Left lung (tissue), 10 donors: ENCODE data around the gene BATF. TPM values are rescaled to one million over a fixed set of nuclear protein-coding genes. Genes with fewer than 3 reads are reported as not detected.

Source experiments
- ATAC-seq: fragments of 200-7000 bp; cut with Tn5 transposase; one replicate; pipeline ENCODE4 v1.9.1; 2020; ENCODE audit warnings: moderate library complexity
- DNase-seq, 4 donors: peaks; one replicate each; pipeline ENCODE4 v3.0.0-alpha.2; 2013 to 2020
- H3K27ac ChIP-seq, 2 donors: fragments of 200-600 bp; sonication (generic) in 1 of 2; one replicate each; pipeline versions ENCODE4 v1.5.0 to v1.8.0; 2020 to 2021
- H3K27me3 ChIP-seq, 2 donors: fragments of 200-600 bp; sonication (generic) in 1 of 2; one replicate each; pipeline versions ENCODE4 v1.5.0 to v1.8.0; 2020 to 2021
- H3K36me3 ChIP-seq, 2 donors: fragments of 200-600 bp; sonication (generic) in 1 of 2; one replicate each; pipeline versions ENCODE4 v1.5.0 to v1.8.0; 2020 to 2021
- H3K4me1 ChIP-seq, 2 donors: fragments of 200-600 bp; one replicate each; pipeline ENCODE4 v1.8.0; 2021
- H3K4me3 ChIP-seq, 2 donors: fragments of 200-600 bp; sonication (generic) in 1 of 2; one replicate each; pipeline versions ENCODE4 v1.5.0 to v1.8.0; 2020 to 2021; ENCODE audit warnings: mild to moderate bottlenecking in 1 of 2
- H3K9me3 ChIP-seq, 2 donors: fragments of 200-600 bp; sonication (generic) in 1 of 2; one replicate each; pipeline versions ENCODE4 v1.5.0 to v1.8.0; 2020 to 2021
- intact Hi-C, 2 donors: fragments of 100-400 bp; cut with DNase I; formaldehyde crosslinking; loops; one replicate each; pipeline versions ENCODE4 v1.11.2 to v1.14.2; 2022
- polyA plus RNA-seq, 6 donors: library from polyadenylated mRNA; unstranded; fragments of 120-200 nt; gene quantifications; one replicate each; pipeline ENCODE4 v1.2.1, GENCODE V29; 2013; ENCODE audit not compliant: insufficient read length in 6 of 6
- total RNA-seq, 2 donors: library from RNA; stranded (reverse); fragmentation: NEBNext Ultra II Directional; extraction: Animal tissue kit (Norgen Biotek cat#: 25700); gene quantifications; one replicate each; pipeline ENCODE4 v1.2.1, GENCODE V29; 2021
- TF ChIP-seq, protein P1 (sequence below), 2 donors: fragments of 200-600 bp; sonication (generic) in 1 of 2; IDR thresholded peaks; one replicate each; pipeline versions ENCODE4 v1.5.0 to v1.8.0; 2021; ENCODE audit warnings: antibody characterized with exemption in 2 of 2
- donor health status: DM: no; HTN: yes; CAD: no.
- donor health status: DM: no; HTN: no; CAD: no.

Gene BATF
- total and polyA plus RNA-seq, 8 donors: 0.46 to 19.6 (median 1.2) TPM

- Histone ChIP-seq H3K36me3 (no peaks in the 10 kb centered on the region), H3K9me3 (peaks cover 0 to 1% of the 10 kb centered on the region in 2 donors), H3K27ac (peak overlapping the region in 1 of 2 donors; percentile 28), H3K4me3 (no peak overlapping the region), H3K27me3 (no peaks in the 10 kb centered on the region), H3K4me1 (peaks cover 0 to 26% of the 10 kb centered on the region in 2 donors)
- intact Hi-C loops: loop anchor here in 1 of 2 donors (5.0 kb wide), 1 partner anchor 252 kb away; no protein-coding TSS in a partner anchor
- TF ChIP-seq, protein P1, sequence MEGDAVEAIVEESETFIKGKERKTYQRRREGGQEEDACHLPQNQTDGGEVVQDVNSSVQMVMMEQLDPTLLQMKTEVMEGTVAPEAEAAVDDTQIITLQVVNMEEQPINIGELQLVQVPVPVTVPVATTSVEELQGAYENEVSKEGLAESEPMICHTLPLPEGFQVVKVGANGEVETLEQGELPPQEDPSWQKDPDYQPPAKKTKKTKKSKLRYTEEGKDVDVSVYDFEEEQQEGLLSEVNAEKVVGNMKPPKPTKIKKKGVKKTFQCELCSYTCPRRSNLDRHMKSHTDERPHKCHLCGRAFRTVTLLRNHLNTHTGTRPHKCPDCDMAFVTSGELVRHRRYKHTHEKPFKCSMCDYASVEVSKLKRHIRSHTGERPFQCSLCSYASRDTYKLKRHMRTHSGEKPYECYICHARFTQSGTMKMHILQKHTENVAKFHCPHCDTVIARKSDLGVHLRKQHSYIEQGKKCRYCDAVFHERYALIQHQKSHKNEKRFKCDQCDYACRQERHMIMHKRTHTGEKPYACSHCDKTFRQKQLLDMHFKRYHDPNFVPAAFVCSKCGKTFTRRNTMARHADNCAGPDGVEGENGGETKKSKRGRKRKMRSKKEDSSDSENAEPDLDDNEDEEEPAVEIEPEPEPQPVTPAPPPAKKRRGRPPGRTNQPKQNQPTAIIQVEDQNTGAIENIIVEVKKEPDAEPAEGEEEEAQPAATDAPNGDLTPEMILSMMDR (IDR thresholded peaks at IDR 0.05): no peak
- ATAC-seq: peak; percentile 67
- DNase-seq: peak in 3 of 4 donors; percentile 40 to 83 (median 70)
Measured at GRCh38 chr14:75559451-75560222, 37.4 kb downstream of the BATF start.

DNA sequence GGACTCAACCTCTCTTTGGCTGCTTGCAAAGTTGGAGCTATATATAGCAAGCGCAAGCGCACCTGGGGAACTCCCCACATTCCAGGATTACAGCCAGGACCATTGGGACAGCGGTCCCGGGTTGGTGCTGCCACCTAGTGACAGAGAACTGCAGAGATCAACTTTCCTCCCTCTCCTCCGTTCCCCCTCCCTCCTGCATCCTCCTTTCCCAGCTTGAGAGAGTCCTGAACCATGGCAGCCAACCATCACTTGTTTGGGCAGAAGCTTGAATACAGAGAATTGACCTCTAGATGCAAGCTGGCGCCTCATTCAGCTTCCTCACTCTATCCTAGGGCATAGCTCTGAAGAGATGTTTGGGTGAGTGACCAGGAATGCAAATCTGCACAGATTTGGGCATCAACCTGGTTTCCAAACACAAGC, 38.8 kb downstream of the BATF start:
- H3K36me3 ChIP-seq: no peaks in the 10 kb centered on the region
- H3K27ac ChIP-seq: no peak overlapping the region
- H3K9me3 ChIP-seq: peaks cover 0 to 1% of the 10 kb centered on the region in 2 donors
- TF ChIP-seq, protein P1 (IDR thresholded peaks at IDR 0.05): peak; percentile 80 to 83
- H3K4me1 ChIP-seq: peaks cover 0 to 30% of the 10 kb centered on the region in 2 donors
- intact Hi-C loops: loop anchor here in 1 of 2 donors (5.0 kb wide), 1 partner anchor 254 kb away; no protein-coding TSS in a partner anchor
- no peaks in the 10 kb centered on the region for H3K27me3 ChIP-seq
- H3K4me3 ChIP-seq: no peak overlapping the region
- peak; percentile 49 to 88 (median 83) for DNase-seq
- peak; percentile 97 for ATAC-seq

DNA sequence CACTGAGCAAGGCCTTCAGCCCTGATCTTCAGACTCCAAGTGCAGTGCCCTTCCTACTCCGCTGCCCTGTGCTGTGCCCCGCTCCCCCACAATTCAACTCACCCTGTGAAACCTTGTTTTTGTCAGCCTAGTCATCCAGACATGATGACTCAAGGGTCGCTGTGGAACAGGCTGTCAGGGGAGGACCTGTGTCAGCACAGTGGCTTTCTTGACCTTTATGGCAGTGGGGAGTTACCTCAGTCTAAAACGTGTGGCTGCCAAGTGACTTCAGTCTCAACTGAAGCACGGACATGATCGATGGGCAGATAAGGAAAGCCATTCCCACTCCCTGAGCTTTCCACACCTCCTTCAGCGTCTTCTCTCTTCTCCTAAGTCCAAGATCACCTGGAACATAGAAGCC, 39.8 kb downstream of the BATF start:
- Histone ChIP-seq H3K27me3 (no peaks in the 10 kb centered on the region), H3K4me3 (no peak overlapping the region), H3K36me3 (no peaks in the 10 kb centered on the region), H3K9me3 (no peaks in the 10 kb centered on the region), H3K27ac (no peak overlapping the region), H3K4me1 (peaks cover 0 to 30% of the 10 kb centered on the region in 2 donors)
- ATAC-seq (no peak), DNase-seq (no peak)
- intact Hi-C loops: loop anchor here in 1 of 2 donors (5.0 kb wide), 1 partner anchor 255 kb away; no protein-coding TSS in a partner anchor
- TF ChIP-seq, protein P1 (IDR thresholded peaks at IDR 0.05): no peak

GRCh38 chr14:75562489-75562888, 40.2 kb downstream of the BATF start:
- peaks cover 0 to 30% of the 10 kb centered on the region in 2 donors for H3K4me1 ChIP-seq
- DNase-seq: no peak
- H3K4me3 ChIP-seq: no peak overlapping the region
- TF ChIP-seq, protein P1 (IDR thresholded peaks at IDR 0.05): no peak
- no peak overlapping the region for H3K27ac ChIP-seq
- intact Hi-C loops: loop anchor here in 1 of 2 donors (5.0 kb wide), 1 partner anchor 255 kb away; no protein-coding TSS in a partner anchor
- H3K9me3 ChIP-seq: no peaks in the 10 kb centered on the region
- no peak for ATAC-seq
- H3K27me3 ChIP-seq: no peaks in the 10 kb centered on the region
- no peaks in the 10 kb centered on the region for H3K36me3 ChIP-seq

- TF ChIP-seq, protein P1 (IDR thresholded peaks at IDR 0.05): no peak
- H3K27me3 ChIP-seq: no peaks in the 10 kb centered on the region
- H3K36me3 ChIP-seq: no peaks in the 10 kb centered on the region
- DNase-seq (no peak), ATAC-seq (no peak)
- intact Hi-C loops: loop anchor here in 1 of 2 donors (5.0 kb wide), 1 partner anchor 257 kb away; no protein-coding TSS in a partner anchor
- H3K4me1 ChIP-seq: peaks cover 0 to 24% of the 10 kb centered on the region in 2 donors
- no peaks in the 10 kb centered on the region for H3K9me3 ChIP-seq
- H3K27ac ChIP-seq: no peak overlapping the region
- no peak overlapping the region for H3K4me3 ChIP-seq
Measured at GRCh38 chr14:75563931-75564330, 41.7 kb downstream of the BATF start.
